OCI-LY1 (cell line): ENCODE measurements around the gene CTCFL.

Experiments
- H2AFZ ChIP-seq: fragments of 200-600 bp; sonication (generic), shearing (Covaris generic); 2 replicates; pipeline ENCODE4 v1.6.0; 2014; ENCODE audit warnings: antibody characterized with exemption, mild to moderate bottlenecking, low read length
- H3F3A ChIP-seq: fragments of 200-600 bp; sonication (generic), shearing (Covaris generic); 2 replicates; pipeline ENCODE4 v1.6.0; 2014; ENCODE audit warnings: mild to moderate bottlenecking, antibody characterized with exemption, low read length, moderate library complexity; ENCODE audit not compliant: insufficient read depth
- H3K27ac ChIP-seq: fragments of 200-600 bp; sonication (generic); 2 replicates; pipeline ENCODE4 v1.5.1; 2014; ENCODE audit warnings: low read length, mixed run types, mild to moderate bottlenecking, low read depth; ENCODE audit not compliant: poor library complexity, severe bottlenecking
- H3K27me3 ChIP-seq: fragments of 200-600 bp; sonication (generic); 2 replicates; pipeline ENCODE4 v1.6.0; 2014; ENCODE audit warnings: antibody characterized with exemption, mild to moderate bottlenecking, low read length, moderate library complexity; ENCODE audit not compliant: insufficient read depth
- H3K36me3 ChIP-seq: fragments of 200-600 bp; sonication (generic); 2 replicates; pipeline ENCODE4 v1.6.1; 2014; ENCODE audit warnings: mild to moderate bottlenecking, antibody characterized with exemption, low read length, moderate library complexity, mixed read lengths; ENCODE audit not compliant: insufficient read depth
- H3K4me1 ChIP-seq: fragments of 200-600 bp; sonication (generic); 2 replicates; pipeline ENCODE4 v1.5.1; 2014; ENCODE audit warnings: mild to moderate bottlenecking, low read length, moderate library complexity; ENCODE audit not compliant: insufficient read depth, severe bottlenecking
- H3K4me2 ChIP-seq: fragments of 200-600 bp; sonication (generic), shearing (Covaris generic); 2 replicates; pipeline ENCODE4 v1.6.1; 2014; ENCODE audit warnings: low read length
- H3K4me3 ChIP-seq: fragments of 200-600 bp; sonication (generic); 2 replicates; pipeline ENCODE4 v1.5.1; 2014; ENCODE audit warnings: low read length, low read depth, mild to moderate bottlenecking, mixed read lengths; ENCODE audit not compliant: poor library complexity, severe bottlenecking
- H3K79me2 ChIP-seq: fragments of 200-600 bp; shearing (Covaris generic); 2 replicates; pipeline ENCODE4 v1.6.1; 2016; ENCODE audit warnings: mixed run types, low read length, mixed read lengths; ENCODE audit not compliant: insufficient read depth
- H3K9ac ChIP-seq: fragments of 200-600 bp; sonication (generic), shearing (Covaris generic); 2 replicates; pipeline ENCODE4 v1.6.1; 2014; ENCODE audit warnings: mild to moderate bottlenecking, low read length, mixed read lengths
- H3K9me2 ChIP-seq: fragments of 200-600 bp; sonication (generic), shearing (Covaris generic); 2 replicates; pipeline ENCODE4 v1.6.1; 2014; ENCODE audit warnings: low read depth, mild to moderate bottlenecking, low read length, mixed read lengths
- H3K9me3 ChIP-seq: fragments of 200-600 bp; shearing (Covaris generic); 2 replicates; pipeline ENCODE4 v1.6.1; 2014; ENCODE audit warnings: low read length, mixed read lengths
- H4K20me1 ChIP-seq: fragments of 200-600 bp; sonication (generic), shearing (Covaris generic); 2 replicates; pipeline ENCODE4 v1.6.0; 2016; ENCODE audit warnings: mild to moderate bottlenecking, low read length; ENCODE audit not compliant: insufficient read depth
- EZH2 ChIP-seq: fragments of 200-600 bp; sonication (generic), shearing (Covaris generic); IDR thresholded peaks from 2 replicates; pipeline ENCODE4 v1.8.0; 2017; ENCODE audit warnings: borderline replicate concordance, mixed run types, mild to moderate bottlenecking, antibody characterized with exemption, low read length, moderate library complexity, mixed read lengths
- TF ChIP-seq, protein P1 (sequence below): fragments of 200-600 bp; sonication (generic), shearing (Covaris generic); IDR thresholded peaks from 2 replicates; pipeline ENCODE4 v1.5.1; 2017; ENCODE audit warnings: mild to moderate bottlenecking, antibody characterized with exemption, low read length, moderate library complexity, mixed read lengths

The CTCFL gene

DNA sequence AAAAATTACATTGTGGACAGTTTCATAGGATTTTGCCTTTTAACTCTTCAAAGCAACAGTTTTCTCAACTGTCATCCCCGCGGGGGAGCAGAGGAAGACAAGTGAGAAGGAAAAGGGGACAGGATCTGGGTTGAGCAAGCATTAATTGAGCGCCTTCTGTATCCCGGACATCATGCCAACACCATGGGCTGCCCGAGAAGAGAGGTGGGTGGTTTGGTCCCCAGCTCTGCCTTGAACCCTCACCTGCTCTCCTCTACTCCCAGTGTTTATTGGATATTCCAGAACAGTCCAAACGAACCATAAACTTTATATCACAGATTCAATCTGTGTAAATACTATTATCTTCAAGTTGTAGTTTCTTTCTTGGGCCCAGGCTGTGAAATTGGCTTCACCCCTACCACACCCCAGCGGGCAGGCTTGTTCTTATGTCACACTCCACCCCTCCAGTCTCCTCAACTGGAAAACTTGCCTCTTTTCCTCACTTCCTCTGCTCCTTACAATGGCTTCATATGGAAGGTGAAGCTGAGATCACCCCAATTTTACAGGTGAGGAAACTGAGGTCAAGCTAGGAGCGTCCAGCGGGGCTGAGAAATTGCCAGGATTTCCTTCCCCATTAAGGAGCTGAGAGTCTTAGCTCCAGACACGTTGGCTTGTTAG, 42.0 kb upstream of the CTCFL start:
- Histone ChIP-seq H3K36me3 (no peaks in the 10 kb centered on the region), H2AFZ (no peak overlapping the region), H3F3A (no peaks in the 10 kb centered on the region), H3K9me2 (no peaks in the 10 kb centered on the region), H3K9me3 (no peaks in the 10 kb centered on the region), H3K9ac (no peak overlapping the region), H3K4me3 (no peak overlapping the region), H3K4me2 (no peak overlapping the region), H3K4me1 (no peaks in the 10 kb centered on the region), H4K20me1 (no peaks in the 10 kb centered on the region), H3K79me2 (no peaks in the 10 kb centered on the region), H3K27ac (no peak overlapping the region), H3K27me3 (0 out of 2 replicates have a peak, but pooled peaks cover 4% of the 10 kb centered on the region)
- TF ChIP-seq, protein P1, sequence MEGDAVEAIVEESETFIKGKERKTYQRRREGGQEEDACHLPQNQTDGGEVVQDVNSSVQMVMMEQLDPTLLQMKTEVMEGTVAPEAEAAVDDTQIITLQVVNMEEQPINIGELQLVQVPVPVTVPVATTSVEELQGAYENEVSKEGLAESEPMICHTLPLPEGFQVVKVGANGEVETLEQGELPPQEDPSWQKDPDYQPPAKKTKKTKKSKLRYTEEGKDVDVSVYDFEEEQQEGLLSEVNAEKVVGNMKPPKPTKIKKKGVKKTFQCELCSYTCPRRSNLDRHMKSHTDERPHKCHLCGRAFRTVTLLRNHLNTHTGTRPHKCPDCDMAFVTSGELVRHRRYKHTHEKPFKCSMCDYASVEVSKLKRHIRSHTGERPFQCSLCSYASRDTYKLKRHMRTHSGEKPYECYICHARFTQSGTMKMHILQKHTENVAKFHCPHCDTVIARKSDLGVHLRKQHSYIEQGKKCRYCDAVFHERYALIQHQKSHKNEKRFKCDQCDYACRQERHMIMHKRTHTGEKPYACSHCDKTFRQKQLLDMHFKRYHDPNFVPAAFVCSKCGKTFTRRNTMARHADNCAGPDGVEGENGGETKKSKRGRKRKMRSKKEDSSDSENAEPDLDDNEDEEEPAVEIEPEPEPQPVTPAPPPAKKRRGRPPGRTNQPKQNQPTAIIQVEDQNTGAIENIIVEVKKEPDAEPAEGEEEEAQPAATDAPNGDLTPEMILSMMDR: no peak
- no peak for TF ChIP-seq EZH2

DNA sequence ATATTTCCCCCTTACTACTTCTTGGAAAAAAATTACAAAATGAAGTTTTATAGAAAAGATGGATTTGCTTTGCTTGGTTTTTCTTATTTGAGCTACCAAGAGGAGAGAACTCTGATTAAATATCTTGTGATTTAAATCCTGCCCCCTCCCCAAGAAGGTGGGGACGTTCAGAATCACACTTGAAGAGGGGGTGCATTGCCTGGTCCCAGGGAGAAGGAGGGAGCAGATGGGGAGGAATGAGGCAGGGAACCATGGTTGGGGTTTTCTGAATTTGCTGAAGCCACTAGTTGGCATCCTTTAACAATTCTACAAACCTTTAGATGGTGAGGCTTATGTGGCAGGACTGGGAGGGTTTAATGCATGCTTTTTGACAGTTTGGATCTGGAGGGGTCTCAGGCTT, 41.5 kb upstream of the CTCFL start:
- TF ChIP-seq, protein P1: no peak
- TF ChIP-seq EZH2: no peak
- Histone ChIP-seq H3K27me3 (0 out of 2 replicates have a peak, but pooled peaks cover 4% of the 10 kb centered on the region), H3K4me2 (no peak overlapping the region), H3F3A (no peaks in the 10 kb centered on the region), H4K20me1 (no peaks in the 10 kb centered on the region), H3K27ac (no peak overlapping the region), H3K4me1 (no peaks in the 10 kb centered on the region), H3K9ac (no peak overlapping the region), H3K4me3 (no peak overlapping the region), H2AFZ (no peak overlapping the region), H3K9me2 (no peaks in the 10 kb centered on the region), H3K9me3 (no peaks in the 10 kb centered on the region), H3K79me2 (no peaks in the 10 kb centered on the region), H3K36me3 (no peaks in the 10 kb centered on the region)

DNA sequence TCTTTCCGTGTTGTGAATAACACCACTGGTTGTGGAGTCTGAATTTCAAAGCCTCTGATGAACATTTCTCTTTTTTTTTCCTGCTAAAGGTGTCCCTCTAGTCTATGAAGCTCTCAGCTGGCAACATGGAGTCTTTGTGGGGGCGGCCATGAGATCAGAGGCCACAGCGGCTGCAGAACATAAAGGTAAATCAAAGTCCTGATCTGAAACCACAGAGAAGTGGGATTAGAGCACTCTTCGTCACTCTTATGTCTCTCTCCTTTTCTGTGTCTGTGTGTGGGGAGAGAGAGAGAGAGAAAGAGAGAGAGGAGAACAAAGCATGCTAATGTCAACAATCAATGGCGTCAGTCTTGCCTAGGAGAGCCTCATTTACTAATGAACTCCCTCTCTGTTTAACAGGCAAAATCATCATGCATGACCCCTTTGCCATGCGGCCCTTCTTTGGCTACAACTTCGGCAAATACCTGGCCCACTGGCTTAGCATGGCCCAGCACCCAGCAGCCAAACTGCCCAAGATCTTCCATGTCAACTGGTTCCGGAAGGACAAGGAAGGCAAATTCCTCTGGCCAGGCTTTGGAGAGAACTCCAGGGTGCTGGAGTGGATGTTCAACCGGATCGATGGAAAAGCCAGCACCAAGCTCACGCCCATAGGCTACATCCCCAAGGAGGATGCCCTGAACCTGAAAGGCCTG, 40.2 kb upstream of the CTCFL start:
- Histone ChIP-seq H4K20me1 (no peaks in the 10 kb centered on the region), H2AFZ (no peak overlapping the region), H3K36me3 (no peaks in the 10 kb centered on the region), H3K9me3 (no peaks in the 10 kb centered on the region), H3K4me1 (no peaks in the 10 kb centered on the region), H3K27ac (no peak overlapping the region), H3K79me2 (no peaks in the 10 kb centered on the region), H3K4me3 (no peak overlapping the region), H3K27me3 (peaks cover 7% of the 10 kb centered on the region; the same call in 1 of the 2 replicates), H3K4me2 (no peak overlapping the region), H3K9me2 (no peaks in the 10 kb centered on the region), H3K9ac (no peak overlapping the region), H3F3A (no peaks in the 10 kb centered on the region)
- no peak for TF ChIP-seq EZH2
- TF ChIP-seq, protein P1: no peak
